Measurements from ENCODE around the gene PAWR.

DNA sequence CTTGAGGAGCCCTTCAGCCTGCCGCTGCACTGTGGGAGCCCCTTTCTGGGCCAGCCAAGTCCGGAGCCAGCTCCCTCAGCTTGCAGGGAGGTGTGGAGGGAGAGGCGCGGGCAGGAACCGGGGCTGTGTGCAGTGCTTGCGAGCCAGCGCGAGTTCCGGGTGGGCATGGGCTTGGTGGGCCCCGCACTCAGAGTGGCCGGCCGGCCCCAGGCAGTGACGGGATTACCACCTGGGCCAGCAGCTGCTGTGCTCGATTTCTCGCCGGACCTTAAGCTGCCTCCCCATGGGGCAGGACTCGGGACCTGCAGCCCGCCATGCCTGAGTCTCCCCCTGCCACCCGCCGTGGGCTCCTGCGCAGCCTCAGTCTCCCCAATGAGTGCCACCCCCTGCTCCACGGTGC is 116.9 kb downstream of the PAWR start:
- TF ChIP-seq, protein P1, sequence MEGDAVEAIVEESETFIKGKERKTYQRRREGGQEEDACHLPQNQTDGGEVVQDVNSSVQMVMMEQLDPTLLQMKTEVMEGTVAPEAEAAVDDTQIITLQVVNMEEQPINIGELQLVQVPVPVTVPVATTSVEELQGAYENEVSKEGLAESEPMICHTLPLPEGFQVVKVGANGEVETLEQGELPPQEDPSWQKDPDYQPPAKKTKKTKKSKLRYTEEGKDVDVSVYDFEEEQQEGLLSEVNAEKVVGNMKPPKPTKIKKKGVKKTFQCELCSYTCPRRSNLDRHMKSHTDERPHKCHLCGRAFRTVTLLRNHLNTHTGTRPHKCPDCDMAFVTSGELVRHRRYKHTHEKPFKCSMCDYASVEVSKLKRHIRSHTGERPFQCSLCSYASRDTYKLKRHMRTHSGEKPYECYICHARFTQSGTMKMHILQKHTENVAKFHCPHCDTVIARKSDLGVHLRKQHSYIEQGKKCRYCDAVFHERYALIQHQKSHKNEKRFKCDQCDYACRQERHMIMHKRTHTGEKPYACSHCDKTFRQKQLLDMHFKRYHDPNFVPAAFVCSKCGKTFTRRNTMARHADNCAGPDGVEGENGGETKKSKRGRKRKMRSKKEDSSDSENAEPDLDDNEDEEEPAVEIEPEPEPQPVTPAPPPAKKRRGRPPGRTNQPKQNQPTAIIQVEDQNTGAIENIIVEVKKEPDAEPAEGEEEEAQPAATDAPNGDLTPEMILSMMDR (IDR thresholded peaks at IDR 0.05): no peak
- no peak for TF ChIP-seq POLR2AphosphoS5 (IDR thresholded peaks at IDR 0.05)
- TF ChIP-seq EP300 (IDR thresholded peaks at IDR 0.05): no peak
- TF ChIP-seq POLR2A (IDR thresholded peaks at IDR 0.05): no peak
